CD4-positive, CD25-positive, alpha-beta regulatory T cell (primary cell): ENCODE measurements around the gene KCND3. TPM values are rescaled to one million over a fixed set of nuclear protein-coding genes. Genes with fewer than 3 reads are reported as not detected.
A peak's percentile ranks its signal among the peaks of the same experiment; 100 is the strongest.

Experiments
- ATAC-seq, 2 donors: fragments of 150-1000 bp; cut with Tn5 transposase; one replicate each; pipeline ENCODE4 v1.10.0; 2021; ENCODE audit warnings: low read depth in 2 of 2, moderate number of reproducible peaks in 2 of 2, moderate library complexity in 1 of 2
- DNase-seq, 3 donors: peaks; one replicate each; pipeline versions ENCODE4 v3.0.0 to v3.0.0-alpha.2; 2012 to 2022; ENCODE audit warnings: mixed read lengths in 1 of 3
- H3K27ac ChIP-seq: one replicate; pipeline ENCODE4 v1.7.0; 2013; ENCODE audit warnings: mild to moderate bottlenecking, low read length; ENCODE audit not compliant: insufficient read depth, poor library complexity, severe bottlenecking
- H3K27me3 ChIP-seq: one replicate; pipeline ENCODE4 v1.7.0; 2013; ENCODE audit warnings: low read length; ENCODE audit not compliant: control insufficient read depth, insufficient read depth
- H3K36me3 ChIP-seq: one replicate; pipeline ENCODE4 v1.7.0; 2013; ENCODE audit warnings: mild to moderate bottlenecking, low read length, moderate library complexity; ENCODE audit not compliant: control insufficient read depth, insufficient read depth
- H3K4me1 ChIP-seq: 2 replicates; pipeline ENCODE4 v1.7.0; 2013; ENCODE audit warnings: mild to moderate bottlenecking, low read length; ENCODE audit not compliant: insufficient read depth, control insufficient read depth, poor library complexity, severe bottlenecking
- H3K4me3 ChIP-seq: one replicate; pipeline ENCODE4 v1.7.0; 2013; ENCODE audit warnings: low read depth, mild to moderate bottlenecking, low read length, moderate library complexity
- H3K9me3 ChIP-seq, 2 experiments: 1 replicate in 1 of 2; 2 replicates in 1 of 2; pipeline ENCODE4 v1.7.0; 2013; ENCODE audit warnings: low read length in 2 of 2, mild to moderate bottlenecking in 1 of 2, moderate library complexity in 1 of 2; ENCODE audit not compliant: control insufficient read depth in 2 of 2
- H3K27ac Mint-ChIP-seq, 3 donors: one replicate each; pipeline ENCODE4 v1.8.0; 2020 to 2022; ENCODE audit warnings: mild to moderate bottlenecking in 3 of 3, mixed read lengths in 3 of 3, moderate library complexity in 2 of 3
- H3K27me3 Mint-ChIP-seq: one replicate; pipeline ENCODE4 v1.8.0; 2022; ENCODE audit warnings: mild to moderate bottlenecking, mixed read lengths
- H3K36me3 Mint-ChIP-seq: one replicate; pipeline ENCODE4 v1.8.0; 2020; ENCODE audit warnings: mixed read lengths
- H3K4me1 Mint-ChIP-seq, 4 donors: one replicate each; pipeline ENCODE4 v1.8.0; 2020 to 2022; ENCODE audit warnings: mixed read lengths in 4 of 4, mild to moderate bottlenecking in 1 of 4
- H3K4me3 Mint-ChIP-seq, 4 donors: one replicate each; pipeline ENCODE4 v1.8.0; 2020 to 2022; ENCODE audit warnings: mild to moderate bottlenecking in 4 of 4, mixed read lengths in 4 of 4, moderate library complexity in 3 of 4
- H3K9me3 Mint-ChIP-seq, 7 donors: one replicate each; pipeline ENCODE4 v1.8.0; 2020 to 2022; ENCODE audit warnings: mixed read lengths in 7 of 7, mild to moderate bottlenecking in 3 of 7, moderate library complexity in 2 of 7
- polyA plus RNA-seq, 4 donors: library from polyadenylated mRNA; unstranded; fragments of 300-500 nt; fragmentation: Illumina TruSeq; gene quantifications; one replicate each; pipeline ENCODE4 v1.2.3, GENCODE V29; 2021
- total RNA-seq: library from RNA; stranded (reverse); gene quantifications from one replicate; pipeline ENCODE4 v1.2.3, GENCODE V29; 2022

Gene KCND3
- total and polyA plus RNA-seq, 5 donors from 2014 or later = 0.02 to 0.10 (median 0.07) TPM; not detected in 2

DNA sequence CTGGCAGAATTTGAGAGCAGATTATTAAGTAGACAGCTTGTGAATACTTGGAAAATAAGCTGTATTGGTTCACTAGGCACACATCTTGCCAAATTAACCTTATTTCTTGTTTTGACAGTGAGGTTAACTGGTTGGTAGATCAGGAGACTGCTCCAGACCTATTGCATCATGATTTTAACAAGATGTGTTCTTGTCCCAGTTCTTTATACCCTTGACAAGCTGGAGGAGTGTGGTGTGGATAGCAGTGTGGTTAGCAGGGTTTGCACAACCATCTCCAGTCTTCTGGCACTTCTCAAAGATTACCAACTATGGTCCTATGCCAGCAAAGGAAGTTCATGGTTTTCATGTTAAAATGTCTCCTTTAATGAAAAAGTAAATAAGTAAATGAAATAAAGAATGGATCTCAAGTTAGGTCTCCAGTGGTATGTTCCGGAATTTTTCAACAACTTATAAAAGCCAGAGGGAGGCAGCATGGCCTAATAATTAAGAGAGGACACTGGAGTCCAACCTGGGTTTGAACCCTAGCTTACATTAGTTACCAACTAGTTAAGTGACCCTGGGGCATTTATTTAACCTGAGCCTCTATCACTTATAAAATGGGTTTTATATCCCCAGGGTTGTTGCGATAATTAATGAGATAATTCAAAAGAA, 199.7 kb downstream of the KCND3 start:
- Mint-ChIP-seq H3K27ac (no peak overlapping the region), H3K27me3 (peaks cover 41% of the 10 kb centered on the region), H3K4me3 (no peak overlapping the region), H3K4me1 (peaks cover 0 to 2% (median 0%) of the 10 kb centered on the region in 4 donors), H3K36me3 (no peaks in the 10 kb centered on the region), H3K9me3 (no peaks in the 10 kb centered on the region)
- Histone ChIP-seq H3K4me1 (no peaks in the 10 kb centered on the region), H3K36me3 (no peaks in the 10 kb centered on the region), H3K27ac (no peak overlapping the region), H3K27me3 (peaks cover 7% of the 10 kb centered on the region), H3K9me3 (no peaks in the 10 kb centered on the region), H3K4me3 (no peak overlapping the region)
- ATAC-seq (no peak), DNase-seq (no peak)

DNA sequence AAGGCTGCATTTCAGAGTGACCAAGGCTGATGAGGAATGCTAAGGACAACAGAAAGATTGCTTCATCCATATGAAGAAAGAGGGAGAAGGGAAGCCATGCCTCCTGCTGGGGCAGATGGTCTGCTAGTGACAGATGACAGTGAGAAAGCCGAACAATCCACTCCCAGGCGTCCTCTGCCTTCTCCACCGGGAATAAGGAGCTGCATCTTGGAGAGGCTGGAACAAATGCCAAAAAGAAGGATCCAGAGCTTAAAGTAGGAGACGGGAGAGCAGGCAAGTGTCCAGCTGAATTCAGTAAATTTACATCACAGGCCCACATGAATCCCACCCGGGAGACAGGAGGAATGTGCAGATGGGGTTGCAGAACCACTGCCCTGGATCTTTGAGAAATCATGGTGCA, 200.3 kb downstream of the KCND3 start:
- no peak overlapping the region for H3K4me3 ChIP-seq
- no peaks in the 10 kb centered on the region for H3K36me3 ChIP-seq
- H3K27me3 ChIP-seq = peaks cover 7% of the 10 kb centered on the region
- peak overlapping the region in 1 of 3 donors; percentile 18 for H3K27ac Mint-ChIP-seq
- no peaks in the 10 kb centered on the region for H3K4me1 ChIP-seq
- H3K36me3 Mint-ChIP-seq = no peaks in the 10 kb centered on the region
- no peak for DNase-seq
- no peak for ATAC-seq
- peaks cover 0 to 2% (median 0%) of the 10 kb centered on the region in 4 donors for H3K4me1 Mint-ChIP-seq
- no peaks in the 10 kb centered on the region for H3K9me3 Mint-ChIP-seq
- H3K27me3 Mint-ChIP-seq = peaks cover 39% of the 10 kb centered on the region
- no peak overlapping the region for H3K27ac ChIP-seq
- H3K9me3 ChIP-seq = no peaks in the 10 kb centered on the region
- H3K4me3 Mint-ChIP-seq = no peak overlapping the region

DNA sequence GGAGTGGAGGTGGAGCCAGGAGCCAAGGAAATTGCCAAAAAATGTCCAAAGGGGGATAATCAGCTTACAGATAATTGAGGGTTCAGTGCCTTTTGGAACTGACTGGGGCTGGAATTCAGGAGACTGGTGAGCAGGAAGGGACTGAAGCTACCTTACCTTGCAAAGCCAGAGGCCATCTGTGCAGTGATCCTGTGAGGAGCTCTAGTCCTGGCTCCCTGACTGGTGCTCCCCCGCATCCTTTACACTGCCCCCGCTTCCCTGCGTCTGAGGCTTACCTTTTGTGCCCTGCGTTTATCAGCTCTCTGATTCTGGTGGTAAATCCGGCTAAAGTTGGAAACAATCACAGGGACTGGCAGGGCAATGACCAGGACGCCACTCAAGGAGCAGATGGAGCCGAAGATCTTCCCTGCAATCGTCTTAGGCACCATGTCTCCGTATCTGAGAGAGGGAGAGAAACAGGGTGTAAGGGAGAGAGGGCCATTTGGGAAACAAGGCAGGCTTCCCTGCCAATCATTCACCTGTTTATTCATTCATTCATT, 202.7 kb downstream of the KCND3 start:
- H3K4me1 Mint-ChIP-seq = no peaks in the 10 kb centered on the region
- no peak overlapping the region for H3K4me3 Mint-ChIP-seq

DNA sequence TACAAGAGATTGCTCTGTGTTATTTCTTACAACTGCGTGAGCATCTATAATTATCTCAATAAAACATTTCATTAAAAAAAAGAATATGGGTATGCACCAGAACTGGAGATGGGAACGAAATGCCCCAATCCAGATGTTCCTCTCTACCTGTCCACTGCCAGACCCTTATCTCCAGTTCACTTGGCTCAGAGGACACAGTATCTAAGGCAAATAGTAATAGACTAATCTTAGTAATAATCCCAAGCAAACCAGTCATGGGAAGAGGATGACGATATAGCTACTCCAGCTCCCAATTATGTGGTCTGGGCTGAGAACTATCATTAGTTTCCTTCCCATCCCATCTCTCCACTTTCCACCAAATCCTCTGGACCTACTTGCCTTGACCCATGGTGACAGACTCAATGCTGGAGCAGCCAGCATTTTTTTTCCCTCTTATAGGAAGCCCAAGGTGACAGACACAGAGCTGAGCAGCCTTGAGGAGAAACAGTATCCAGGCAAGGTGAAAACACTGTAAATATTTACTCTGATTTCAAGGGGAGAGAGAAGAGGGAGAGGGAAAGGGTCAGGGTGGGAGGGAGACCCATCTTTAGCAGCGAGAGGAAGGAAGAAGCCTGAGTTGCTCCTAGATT, 205.1 kb downstream of the KCND3 start:
- H3K36me3 Mint-ChIP-seq = no peaks in the 10 kb centered on the region
- ATAC-seq (no peak), DNase-seq (no peak)
- no peaks in the 10 kb centered on the region for H3K9me3 Mint-ChIP-seq
- H3K27ac Mint-ChIP-seq = no peak overlapping the region
- Histone ChIP-seq H3K27me3 (peaks cover 2% of the 10 kb centered on the region), H3K4me1 (no peaks in the 10 kb centered on the region), H3K4me3 (no peak overlapping the region), H3K36me3 (no peaks in the 10 kb centered on the region), H3K9me3 (no peaks in the 10 kb centered on the region), H3K27ac (no peak overlapping the region)
- no peaks in the 10 kb centered on the region for H3K4me1 Mint-ChIP-seq
- H3K27me3 Mint-ChIP-seq = peaks cover 28% of the 10 kb centered on the region
- H3K4me3 Mint-ChIP-seq = no peak overlapping the region

More for the DNA sequence above, 202.7 kb downstream of the KCND3 start:
- no peak overlapping the region for H3K27ac Mint-ChIP-seq
- Histone ChIP-seq H3K36me3 (no peaks in the 10 kb centered on the region), H3K27ac (no peak overlapping the region), H3K9me3 (no peaks in the 10 kb centered on the region), H3K4me1 (no peaks in the 10 kb centered on the region), H3K27me3 (peaks cover 2% of the 10 kb centered on the region), H3K4me3 (no peak overlapping the region)
- no peak for ATAC-seq
- peaks cover 42% of the 10 kb centered on the region for H3K27me3 Mint-ChIP-seq
- no peaks in the 10 kb centered on the region for H3K9me3 Mint-ChIP-seq
- H3K36me3 Mint-ChIP-seq = no peaks in the 10 kb centered on the region
- no peak for DNase-seq

DNA sequence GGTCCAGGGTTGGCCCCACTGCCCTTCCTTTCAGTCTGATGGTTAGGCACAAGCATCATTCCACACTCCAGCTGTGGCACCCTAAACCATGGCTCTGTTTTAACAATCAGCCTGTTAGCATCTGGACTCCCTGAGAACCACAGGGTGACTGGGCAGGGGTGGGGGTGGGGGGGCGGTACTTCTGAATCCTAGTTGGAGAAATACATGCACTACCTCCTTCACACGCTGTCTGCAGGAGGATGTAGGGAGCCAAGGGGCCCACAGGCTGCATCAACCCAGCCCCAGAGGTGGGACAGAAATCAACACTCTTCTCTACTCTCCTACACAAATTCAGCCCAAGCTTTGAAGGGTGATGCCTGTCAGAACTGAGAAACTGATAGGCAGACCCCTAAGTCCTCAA, 209.9 kb downstream of the KCND3 start:
- Histone ChIP-seq H3K4me3 (no peak overlapping the region), H3K36me3 (no peaks in the 10 kb centered on the region), H3K4me1 (no peaks in the 10 kb centered on the region), H3K9me3 (no peaks in the 10 kb centered on the region), H3K27me3 (no peaks in the 10 kb centered on the region), H3K27ac (no peak overlapping the region)
- no peak for DNase-seq
- Mint-ChIP-seq H3K36me3 (no peaks in the 10 kb centered on the region), H3K9me3 (no peaks in the 10 kb centered on the region), H3K27me3 (peaks cover 18% of the 10 kb centered on the region), H3K27ac (no peak overlapping the region), H3K4me3 (no peak overlapping the region), H3K4me1 (no peaks in the 10 kb centered on the region)
- no peak for ATAC-seq

DNA sequence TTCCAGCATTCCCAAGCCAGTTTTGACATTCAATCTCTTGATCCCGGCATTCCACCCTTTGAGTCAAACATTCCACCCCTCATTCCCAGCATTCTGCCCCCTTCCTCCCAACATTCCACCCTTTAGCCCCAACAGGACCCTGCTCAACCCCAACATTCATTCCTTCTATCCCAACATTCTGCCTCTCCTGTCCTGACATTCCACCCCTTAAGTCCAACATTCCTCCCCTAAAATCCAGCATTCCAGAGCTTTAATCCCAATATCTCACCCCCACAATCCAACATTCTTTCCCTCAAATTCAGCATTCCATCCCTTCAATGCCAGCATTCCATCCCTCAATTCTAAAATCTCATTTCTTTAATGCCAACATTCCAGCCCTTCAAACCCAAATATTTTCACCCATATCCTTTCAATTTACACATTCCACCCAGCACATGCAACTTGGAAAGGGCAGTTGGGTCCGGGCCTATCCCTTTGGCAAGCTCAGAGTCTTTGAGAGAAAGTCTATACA, 210.9 kb downstream of the KCND3 start:
- no peak overlapping the region for H3K27ac Mint-ChIP-seq
- ATAC-seq = no peak
- H3K4me3 ChIP-seq = no peak overlapping the region

DNA sequence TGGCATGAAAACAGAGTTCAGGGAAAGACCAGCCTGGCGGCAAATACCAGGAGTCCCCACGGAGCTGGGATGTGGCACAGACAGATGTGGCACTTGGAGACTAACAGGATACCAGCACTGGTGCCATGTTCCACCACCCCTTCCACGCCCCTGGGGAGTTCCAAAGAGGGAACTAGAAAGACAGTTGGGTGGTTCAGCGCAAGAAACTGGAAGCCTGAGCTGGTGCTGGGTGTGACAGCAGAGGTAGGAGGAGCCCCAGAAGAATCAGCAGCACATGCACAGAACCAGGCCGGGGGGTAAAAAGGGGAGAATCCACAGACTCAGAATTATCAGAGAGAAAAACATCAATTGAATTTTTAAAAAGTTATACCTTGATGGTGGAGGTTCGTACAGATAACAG, 211.4 kb downstream of the KCND3 start:
- H3K4me1 ChIP-seq = no peaks in the 10 kb centered on the region
- Mint-ChIP-seq H3K27ac (no peak overlapping the region), H3K4me1 (no peaks in the 10 kb centered on the region), H3K36me3 (no peaks in the 10 kb centered on the region), H3K27me3 (peaks cover 8% of the 10 kb centered on the region), H3K4me3 (no peak overlapping the region), H3K9me3 (no peaks in the 10 kb centered on the region)
- H3K27ac ChIP-seq = no peak overlapping the region
- no peaks in the 10 kb centered on the region for H3K27me3 ChIP-seq
- no peaks in the 10 kb centered on the region for H3K36me3 ChIP-seq
- DNase-seq (no peak), ATAC-seq (no peak)
- H3K9me3 ChIP-seq = no peaks in the 10 kb centered on the region
- H3K4me3 ChIP-seq = no peak overlapping the region

More for the DNA sequence above, 210.9 kb downstream of the KCND3 start:
- no peaks in the 10 kb centered on the region for H3K4me1 ChIP-seq
- H3K36me3 Mint-ChIP-seq = no peaks in the 10 kb centered on the region
- no peaks in the 10 kb centered on the region for H3K4me1 Mint-ChIP-seq
- no peaks in the 10 kb centered on the region for H3K9me3 Mint-ChIP-seq
- H3K9me3 ChIP-seq = no peaks in the 10 kb centered on the region
- no peaks in the 10 kb centered on the region for H3K27me3 ChIP-seq
- H3K27ac ChIP-seq = no peak overlapping the region
- no peak for DNase-seq
- peaks cover 13% of the 10 kb centered on the region for H3K27me3 Mint-ChIP-seq
- no peak overlapping the region for H3K4me3 Mint-ChIP-seq
- no peaks in the 10 kb centered on the region for H3K36me3 ChIP-seq
